HT1080 (cell line): ENCODE results near the gene PRRG1. TPM values are rescaled to one million over a fixed set of nuclear protein-coding genes. Genes with fewer than 3 reads are reported as not detected.
"Not testable (repeated sequence)": the region's sequence is repeated elsewhere in the genome, so short reads cannot be mapped to it uniquely, and the experiment has no call there.

Source experiments
- DNase-seq: peaks from one replicate; pipeline ENCODE4 v3.0.0-alpha.2; 2015; ENCODE audit warnings: low read depth
- polyA plus RNA-seq, 2 experiments: library from polyadenylated mRNA; depleted of rRNA; stranded (reverse); fragments of >200 nt; gene quantifications; 2 replicates each; pipeline ENCODE4 v1.2.3, GENCODE V29; 2015
- total RNA-seq: library from RNA; depleted of rRNA; stranded (reverse); fragments of >200 nt; shearing (Covaris generic); gene quantifications from 2 replicates; pipeline ENCODE4 v1.2.3, GENCODE V29; 2014; rRNA removed

The PRRG1 gene
- 9.9 and 13.7 TPM in 2 replicates for total RNA-seq
- 11.0 and 15.7 TPM in 2 replicates for polyA plus RNA-seq (2015; cell fraction: cytosol; rRNA removed)
- 13.1 and 16.0 TPM in 2 replicates for polyA plus RNA-seq (2015; cell fraction: nucleus; rRNA removed)

DNA sequence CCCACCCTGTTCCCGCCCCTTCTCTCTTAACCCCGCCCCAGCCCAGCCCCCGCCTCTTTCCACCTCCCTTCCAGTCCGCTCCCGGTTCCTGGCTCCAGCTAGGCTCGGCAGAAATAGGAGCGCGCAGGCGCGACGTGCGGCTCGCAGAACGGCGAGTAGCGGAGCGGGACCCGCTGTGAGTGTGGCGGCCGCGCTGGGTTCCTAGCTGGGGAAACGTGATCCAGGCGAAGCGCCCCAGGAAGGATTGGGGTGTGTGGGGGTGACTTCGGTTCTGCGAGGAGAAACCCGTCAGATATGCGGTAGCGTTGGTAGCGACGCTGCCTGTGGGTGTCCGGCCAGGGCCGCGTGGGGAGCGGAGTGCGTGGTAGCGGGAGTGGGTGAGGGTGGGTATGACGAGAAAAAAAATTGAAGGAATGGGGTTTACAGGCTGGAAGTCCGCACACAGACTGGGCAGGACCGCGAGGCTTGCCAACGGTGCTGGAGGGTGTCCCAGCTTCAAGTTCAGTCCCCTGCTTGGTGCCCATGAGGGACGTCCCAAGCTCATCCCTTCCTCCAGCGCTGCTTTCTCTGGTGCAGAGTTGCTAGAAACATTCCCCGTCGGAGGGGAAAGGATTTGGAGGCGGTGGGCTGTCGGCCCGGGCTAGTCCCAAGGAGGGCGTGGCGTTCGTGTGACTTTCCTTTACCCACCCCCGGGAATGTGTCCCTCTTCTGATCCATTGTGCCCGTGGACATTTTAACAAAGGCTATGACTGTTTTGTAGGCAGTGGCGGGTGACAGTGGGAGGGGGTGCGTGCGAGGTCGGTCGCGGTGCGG lies at the start of gene PRRG1:
Gene PRRG1, plus strand, starts transcription at position 144 of the 813 bp plus-strand sequence. CDS start 56,886 bp downstream, outside the sequence.
- peak; percentile 56 for DNase-seq

DNA sequence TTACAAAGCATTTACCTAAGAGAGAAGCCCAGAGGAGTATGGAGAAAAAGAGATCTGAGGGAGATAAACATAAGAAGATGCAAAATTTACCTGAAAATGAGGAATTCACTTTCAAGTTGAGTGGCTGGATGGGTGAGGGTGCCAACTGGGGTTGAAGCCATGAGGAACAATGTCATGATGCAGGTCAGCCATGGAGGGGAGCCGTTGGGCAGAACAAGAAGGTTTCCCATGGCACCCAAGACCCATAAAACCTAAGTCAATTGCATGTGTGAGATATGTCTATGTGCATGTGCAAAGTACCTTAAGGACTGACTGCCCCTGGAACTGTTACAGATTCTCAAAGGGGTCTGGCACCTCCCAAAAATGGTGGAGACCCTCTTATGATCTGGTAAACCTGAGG lies 46.6 kb upstream of the PRRG1 start:
- peak; percentile 2 for DNase-seq

DNA sequence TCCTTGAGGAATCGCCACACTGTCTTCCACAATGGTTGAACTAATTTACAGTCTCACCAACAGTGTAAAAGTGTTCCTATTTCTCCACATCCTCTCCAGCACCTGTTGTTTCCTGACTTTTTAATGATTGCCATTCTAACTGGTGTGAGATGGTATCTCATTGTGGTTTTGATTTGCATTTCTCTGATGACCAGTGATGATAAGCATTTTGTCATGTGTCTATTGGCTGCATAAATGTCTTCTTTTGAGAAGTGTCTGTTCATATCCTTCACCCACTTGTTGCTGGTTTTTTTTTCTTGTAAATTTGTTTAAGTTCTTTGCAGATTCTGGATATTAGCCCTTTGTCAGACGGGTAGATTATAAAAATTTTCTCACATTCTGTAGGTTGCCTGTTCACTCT lies 43.9 kb upstream of the PRRG1 start:
- not testable (repeated sequence) for DNase-seq

DNA sequence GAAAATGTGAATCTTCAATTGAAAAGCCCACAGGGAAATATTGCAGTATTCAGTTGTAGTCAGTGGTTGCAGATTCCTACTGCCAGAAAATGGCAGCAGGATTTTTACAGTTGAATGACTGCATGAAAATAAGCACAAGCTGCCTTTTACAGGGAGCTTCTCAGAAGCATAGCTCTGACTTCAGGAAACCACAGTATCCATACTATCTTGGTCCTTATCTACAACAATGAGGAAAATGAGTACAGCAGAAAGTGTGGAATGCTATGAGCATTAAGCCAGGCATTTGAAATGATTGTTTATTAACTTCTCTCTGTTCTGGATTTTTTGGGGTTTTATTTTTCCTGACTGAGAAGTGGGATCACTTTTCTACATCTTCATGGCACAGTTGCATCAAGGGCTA lies 34.6 kb upstream of the PRRG1 start:
- no peak for DNase-seq

DNA sequence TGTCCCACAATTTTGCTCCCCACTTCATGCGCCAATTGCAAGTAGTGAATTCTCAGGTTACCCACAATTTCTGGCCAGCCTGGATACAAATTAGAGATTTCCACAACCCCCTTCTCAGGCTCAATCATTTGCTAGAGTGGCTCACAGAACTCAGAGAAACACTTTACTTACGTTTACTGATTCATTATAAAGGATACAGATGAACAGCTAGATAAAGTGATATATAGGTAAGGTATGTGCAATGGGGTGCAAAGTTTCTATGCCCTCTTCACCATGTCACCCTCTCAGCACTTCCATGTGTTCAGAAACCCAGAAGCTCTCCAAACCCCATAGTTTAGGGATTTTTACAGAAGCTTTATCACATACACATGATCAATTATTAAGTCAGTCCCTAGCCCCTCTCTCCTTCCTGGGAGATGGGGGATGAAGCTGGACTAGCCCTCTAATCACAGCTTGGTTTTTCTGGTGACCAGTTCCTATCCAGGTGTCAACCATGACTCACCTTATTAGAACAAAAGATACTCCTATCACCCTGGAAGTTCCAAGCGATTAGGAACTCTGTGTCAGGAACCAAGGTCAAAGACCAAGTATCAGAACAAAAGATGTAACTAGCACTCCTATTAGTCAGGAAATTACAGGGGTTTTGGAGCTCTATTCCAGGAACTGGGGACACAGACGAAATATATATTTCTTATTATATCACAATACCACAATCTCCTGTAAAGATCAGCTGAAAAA lies 33.5 kb upstream of the PRRG1 start:
- no peak for DNase-seq

DNA sequence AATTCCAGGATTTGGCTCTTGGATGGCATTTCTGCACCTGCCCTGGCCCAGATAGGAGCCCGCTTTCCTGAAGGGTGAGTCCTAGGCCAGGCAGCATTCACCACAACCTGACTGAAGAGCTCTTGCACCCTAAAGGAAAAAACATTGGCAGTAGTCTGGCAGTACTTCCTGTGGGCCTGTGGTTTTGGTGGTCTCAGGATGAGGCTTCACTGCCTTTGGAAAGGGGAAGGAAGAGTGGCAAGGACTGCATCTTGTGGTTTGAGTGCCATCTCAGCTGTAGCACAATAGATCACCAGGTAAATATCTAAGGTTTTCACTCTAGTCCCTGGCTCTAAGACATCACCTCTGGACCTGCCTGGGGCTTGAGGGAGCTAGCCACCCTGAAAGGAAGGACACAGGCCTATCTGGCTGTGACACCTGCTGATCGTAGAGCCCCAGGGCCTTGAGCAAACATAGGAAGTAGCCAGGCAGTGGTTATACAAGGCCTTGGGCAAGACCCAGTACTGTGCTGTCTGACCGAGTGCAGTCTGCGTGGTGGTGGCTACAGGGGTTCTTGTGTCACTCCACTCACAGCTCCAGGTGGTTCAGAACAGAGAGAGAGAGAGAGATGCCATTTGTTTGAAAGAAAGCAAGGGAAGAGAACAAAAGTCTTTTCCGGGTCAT lies 28.5 kb upstream of the PRRG1 start:
- no peak for DNase-seq

DNA sequence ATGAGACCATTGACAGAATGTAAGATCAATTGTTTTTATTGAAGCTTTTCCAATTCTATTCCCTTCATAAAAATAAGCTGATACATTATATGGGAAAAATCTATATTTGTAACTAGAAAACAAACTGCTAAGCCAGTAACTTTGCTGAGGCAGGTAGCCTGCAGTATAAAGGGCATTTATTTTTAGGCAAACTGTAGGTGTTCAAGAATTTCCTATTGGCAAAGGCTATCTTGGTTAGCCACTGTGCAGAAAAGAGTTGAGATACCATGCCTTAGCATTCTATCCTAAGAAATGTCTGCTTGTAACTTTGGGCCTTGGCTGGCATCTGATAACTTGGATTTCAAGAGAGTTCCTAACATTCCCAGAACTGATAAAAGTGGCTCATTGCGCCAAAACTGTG lies 18.5 kb upstream of the PRRG1 start:
- no peak for DNase-seq

DNA sequence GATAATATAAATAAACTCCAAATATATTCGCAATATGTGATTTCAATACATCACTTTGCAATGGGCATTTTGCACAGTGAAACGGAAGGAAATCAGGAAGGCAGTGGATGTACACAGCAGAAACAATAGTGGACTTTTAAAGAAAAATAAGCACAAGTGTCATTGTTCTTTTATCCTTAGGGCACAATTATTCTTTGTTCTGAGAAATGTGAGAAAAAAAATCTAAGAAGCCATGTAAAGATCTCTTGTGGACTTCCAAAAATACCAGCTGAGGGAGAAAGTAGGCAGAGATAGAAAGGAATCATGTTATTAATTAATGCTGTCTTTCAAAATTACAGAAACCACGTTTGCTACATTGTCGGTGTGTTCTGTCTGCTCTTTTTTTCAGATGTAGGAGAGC lies 17.6 kb upstream of the PRRG1 start:
- no peak for DNase-seq

DNA sequence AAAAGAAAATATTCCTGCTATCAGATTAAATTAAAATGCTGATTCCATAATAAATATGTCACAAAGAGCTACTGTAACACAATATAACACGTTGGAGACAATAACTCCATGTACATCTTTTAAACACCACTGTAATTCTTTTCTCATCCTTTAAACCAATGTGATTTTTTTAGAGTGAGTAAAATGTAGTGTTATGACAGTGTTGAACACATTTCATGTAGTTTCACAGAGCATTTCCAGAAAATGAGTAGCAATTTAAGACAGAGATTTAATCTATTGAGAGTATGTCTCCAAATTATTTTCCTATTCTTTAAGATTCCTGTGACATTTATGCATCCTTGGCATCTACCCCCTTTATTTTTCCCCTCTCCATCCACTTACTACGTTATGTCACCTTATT lies 17.1 kb upstream of the PRRG1 start:
- DNase-seq: no peak

DNA sequence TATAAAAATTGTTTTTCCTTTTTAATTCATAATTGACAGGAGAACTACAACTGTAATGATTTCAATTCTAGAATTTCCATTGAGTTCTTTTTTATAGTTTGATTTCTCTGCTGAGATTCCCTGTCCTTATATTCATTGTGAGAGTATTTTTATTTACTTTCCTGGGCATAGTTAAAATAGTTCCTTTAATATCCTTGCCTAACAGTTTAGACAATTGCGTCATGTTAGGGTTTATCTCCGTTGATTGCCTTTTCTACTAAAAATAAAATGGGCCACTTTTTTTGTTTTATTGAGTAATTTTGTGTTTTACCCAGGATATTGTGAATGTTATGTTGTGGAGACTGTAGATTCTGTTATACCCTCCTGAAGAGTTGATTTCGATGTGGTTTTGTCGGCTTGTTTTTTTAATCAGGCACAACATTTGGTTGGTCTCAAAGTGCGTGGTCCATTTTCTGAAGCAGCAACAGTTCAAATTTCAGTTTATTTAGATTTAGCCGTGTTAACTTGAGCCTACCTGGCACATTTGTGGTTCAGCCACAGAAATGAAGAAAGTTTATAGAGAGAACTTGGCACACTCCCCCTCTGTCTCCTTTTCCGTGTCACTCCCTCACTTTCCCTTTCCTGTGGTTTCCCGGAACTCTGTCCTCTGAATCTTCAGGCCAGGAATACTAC lies 16.0 kb upstream of the PRRG1 start:
- no peak for DNase-seq

DNA sequence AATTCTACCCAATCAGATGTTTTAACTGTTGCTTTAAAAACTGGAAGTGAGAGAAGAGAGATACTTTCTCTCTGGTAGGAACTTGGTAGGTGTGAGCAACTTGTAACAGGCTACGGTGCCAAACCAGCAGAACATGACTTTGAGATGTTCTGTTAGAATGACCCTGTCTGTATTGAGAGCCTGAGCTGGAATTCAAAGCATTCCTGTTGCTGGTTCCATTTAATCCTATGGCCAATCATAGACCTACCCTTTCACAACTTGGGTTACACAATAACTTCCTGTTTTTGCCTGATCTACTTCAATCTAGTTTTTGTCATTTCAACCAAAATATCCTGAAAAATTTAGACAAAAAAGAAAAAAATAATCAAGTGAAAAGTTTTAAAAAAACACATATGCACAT lies 1.7 kb upstream of the PRRG1 start:
- peak; percentile 3 for DNase-seq

DNA sequence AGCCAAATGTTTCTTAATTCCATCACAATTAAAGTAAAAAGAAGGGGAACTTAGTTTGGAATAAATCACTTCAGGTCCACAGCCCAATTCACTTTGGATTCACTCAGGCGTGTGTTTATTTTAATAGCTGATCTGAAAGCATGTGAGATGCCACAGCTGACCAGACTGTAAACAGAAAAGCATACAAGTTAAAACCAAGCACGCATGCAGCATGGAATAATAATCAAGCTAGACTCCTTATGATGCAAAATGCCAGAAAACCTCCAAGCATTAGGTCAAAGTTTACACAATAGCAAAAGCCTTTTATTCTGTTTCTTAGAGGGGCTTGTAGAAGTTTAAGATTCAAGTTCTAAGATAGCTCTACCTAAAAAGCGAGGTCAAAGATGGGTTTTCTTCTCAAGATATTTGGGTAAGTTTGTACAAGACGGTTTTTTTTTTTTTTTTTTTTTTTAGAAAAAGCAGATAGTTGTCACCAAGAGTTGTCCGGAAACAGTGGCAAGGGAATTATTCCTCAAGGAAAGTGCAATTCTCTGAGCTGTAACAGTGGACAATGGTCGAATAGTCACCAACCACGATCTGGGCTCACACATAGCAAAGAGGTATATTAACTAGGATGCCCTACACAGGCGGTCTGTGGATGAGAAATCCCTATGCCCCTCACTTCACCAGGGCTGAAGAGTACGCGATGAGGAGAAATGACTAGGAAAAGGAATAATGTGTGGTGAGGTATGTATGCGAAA lies 763 bp upstream of the PRRG1 start:
- no peak for DNase-seq

DNA sequence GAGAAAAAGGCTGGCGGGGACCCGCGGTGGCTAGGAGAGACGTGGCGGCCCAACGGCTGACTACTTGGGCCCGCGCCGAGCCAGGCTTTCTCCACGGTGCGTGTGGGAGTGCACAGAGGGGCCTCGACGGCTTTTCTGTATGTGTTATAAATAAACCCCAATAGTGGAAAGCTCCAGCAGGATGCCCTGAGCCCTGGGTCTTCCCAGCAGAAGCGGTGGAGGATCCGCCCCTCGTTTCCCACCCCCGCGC lies 268 bp upstream of the PRRG1 start:
- DNase-seq: peak; percentile 31

DNA sequence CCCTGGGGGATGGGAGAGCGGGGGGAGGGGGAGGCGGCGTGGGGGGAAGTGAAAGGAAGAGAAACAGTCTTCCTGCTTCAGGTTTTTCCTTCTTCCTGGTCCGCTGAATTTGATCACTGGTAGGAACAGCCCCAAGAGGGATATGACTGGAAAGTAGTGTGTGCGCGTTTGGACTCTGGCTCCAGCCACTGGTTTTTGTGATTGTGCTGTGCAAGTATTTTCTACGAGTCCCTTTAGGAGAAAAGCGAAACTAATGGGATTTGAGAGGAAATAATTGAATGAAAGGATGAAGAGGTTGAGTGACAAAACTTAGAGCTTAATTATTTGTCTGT lies 836 bp downstream of the PRRG1 start:
- peak; percentile 1 for DNase-seq

DNA sequence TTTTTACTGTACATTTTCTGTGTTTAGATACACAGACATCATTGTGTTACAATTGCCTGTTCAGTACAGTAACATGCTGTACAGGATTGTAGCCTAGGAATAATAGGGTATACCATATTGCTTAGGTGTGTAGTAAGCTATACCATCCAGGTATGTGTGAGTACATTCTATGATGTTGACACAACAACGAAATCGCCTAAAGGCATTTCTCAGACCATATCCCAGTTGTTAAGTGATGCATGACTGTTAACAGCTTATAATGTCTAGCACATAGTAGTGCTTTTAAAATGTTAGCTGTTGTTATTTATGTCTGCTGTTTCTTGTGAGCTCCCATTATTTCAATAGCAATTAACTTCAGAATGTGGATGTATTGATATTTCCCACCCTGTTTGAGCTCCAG lies 4.5 kb downstream of the PRRG1 start:
- no peak for DNase-seq

DNA sequence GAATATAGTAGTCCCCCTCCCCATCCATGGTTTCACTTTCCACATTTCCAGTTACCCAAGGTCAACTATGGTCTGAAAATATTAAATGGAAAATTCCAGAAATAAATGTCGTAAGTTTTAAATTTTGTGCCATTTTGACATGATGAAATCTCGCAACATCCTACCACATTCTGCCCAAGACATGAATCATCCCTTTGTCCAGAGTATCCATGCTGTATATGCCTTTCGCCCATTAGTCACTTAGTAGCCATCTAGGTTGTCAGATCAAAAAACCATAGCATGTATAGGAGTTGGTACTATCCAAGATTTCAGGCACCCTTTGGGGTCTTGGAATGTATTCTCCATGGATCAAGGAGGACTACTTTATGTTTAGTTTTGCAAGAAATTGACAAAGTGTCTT lies 8.3 kb downstream of the PRRG1 start:
- DNase-seq: peak; percentile 7

DNA sequence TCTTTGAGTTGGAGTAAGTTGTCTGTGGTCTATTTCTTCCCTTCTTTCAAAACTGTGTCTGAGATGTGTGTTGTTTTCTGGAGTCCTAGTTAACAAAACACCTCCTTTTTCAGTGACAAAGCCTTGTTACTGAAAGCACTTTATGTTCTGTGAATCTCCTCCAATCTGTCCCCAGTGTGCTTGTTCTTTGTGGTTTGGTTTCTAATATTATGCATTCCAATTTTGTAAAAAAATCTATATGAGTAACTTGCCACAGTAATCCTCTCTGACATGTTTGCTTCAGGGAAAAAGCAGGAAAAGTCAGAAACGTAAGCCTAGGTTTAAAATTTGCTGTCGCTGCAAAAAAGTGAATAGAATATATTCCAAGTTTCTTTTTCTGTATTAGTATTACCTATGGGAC lies 12.4 kb downstream of the PRRG1 start:
- DNase-seq: no peak

DNA sequence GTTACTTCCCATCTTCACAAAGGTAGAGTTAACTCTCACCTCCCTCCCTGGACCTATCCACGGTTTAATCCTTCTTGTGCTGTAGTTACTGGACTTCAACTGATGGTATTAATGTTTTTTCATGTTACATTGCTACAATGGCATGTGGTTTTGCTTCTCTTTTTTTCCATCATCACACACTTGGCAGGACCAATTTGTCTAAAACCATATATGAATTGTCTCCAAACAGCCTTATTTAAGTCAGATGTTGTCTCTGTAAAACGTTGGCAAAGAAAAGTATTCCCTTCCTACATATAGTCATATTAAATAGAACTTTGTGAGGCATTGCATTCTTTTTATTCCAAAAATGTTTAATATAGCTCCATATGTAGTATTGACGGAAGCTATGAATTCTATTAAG lies 15.5 kb downstream of the PRRG1 start:
- no peak for DNase-seq

DNA sequence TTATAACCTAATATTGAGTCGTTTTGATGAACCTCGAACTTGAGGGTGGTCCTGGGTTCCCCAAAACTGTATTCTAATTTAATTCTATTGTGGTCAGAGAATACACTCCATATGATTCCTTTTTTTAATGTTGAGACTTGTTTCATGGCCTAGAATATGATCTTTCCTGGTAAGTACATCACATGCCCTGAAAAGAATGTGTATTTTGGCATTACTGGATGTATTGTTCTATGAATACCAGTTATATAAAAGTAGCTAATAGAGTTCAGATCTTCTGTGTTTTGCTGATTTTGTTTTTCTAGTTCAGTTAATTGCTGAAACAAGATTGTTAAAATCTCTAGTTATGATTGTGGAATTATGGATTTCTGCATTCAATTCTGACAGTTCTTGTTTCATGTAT lies 18.8 kb downstream of the PRRG1 start:
- DNase-seq: no peak

DNA sequence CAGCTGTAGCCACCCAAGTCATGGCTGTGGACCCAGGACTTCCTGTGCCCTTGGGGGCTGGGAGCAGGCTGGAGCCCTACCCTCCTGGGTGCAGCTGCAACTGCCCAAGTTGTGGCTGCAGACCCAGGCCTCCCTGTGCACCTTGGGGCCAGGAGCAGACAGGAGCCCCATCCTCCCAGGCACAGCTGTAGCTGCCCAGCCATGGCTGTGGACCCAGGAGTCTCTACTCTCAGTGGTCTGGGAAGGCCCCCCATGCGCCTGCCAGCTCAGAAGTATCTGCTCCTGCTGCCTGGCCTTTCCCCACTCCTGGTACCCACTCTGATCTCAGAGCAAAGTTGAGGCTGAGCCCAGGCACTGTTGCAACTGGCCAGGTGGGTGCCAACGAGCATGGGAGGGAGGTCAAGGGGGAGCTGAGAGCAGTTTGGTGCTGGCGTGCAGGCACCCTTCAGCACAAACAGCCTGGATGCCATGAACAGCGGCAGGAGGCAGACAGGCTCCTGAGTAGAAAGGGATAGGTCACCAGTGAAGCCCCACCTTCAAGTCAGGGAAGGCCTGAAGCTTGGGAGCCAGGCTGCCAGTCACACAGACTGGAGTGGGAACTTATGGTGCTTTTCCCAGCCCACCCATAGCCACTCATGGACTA lies 21.5 kb downstream of the PRRG1 start:
- no peak for DNase-seq

DNA sequence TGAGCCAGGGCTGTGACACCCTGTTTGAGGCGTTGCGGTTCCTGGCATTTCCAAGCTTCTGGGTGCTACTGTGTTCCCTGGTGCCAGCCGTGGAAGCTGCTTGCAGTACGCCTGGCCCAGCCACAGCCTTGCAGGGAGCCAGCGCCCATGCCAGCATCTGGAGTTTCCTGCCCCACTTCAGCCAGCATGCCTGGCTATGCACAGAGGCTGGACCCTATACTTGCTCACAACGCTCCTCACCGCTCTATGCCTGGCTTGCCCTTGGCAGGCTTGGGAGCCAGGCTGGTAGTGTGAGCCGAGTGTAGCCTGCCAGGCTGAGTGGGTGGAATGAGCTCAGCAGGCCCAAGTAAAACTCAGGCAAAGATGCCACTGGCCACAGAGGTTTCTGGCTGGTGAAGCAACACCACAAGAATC lies 22.4 kb downstream of the PRRG1 start:
- no peak for DNase-seq
